Iris pigment epithelial cell (primary cell): ENCODE data around the gene BRI3.

Experiments
- DNase-seq: peaks from one replicate; pipeline ENCODE4 v3.0.0-alpha.2; 2011; ENCODE audit warnings: low read depth

The BRI3 gene

GRCh38 chr7:98287486-98287959 is 6.0 kb downstream of the BRI3 start:
- no peak for DNase-seq

GRCh38 chr7:98288064-98288823 is 6.8 kb downstream of the BRI3 start:
- no peak for DNase-seq

GRCh38 chr7:98289333-98289875 is 7.9 kb downstream of the BRI3 start:
- no peak for DNase-seq

- DNase-seq = no peak
These were observed 10.2 kb downstream of the BRI3 start for GRCh38 chr7:98291717-98292116.

- no peak for DNase-seq
These were observed 11.8 kb downstream of the BRI3 start for GRCh38 chr7:98293265-98293664.

- DNase-seq = no peak
These were observed 12.3 kb downstream of the BRI3 start for GRCh38 chr7:98293746-98294145.

GRCh38 chr7:98294326-98294725 is 12.8 kb downstream of the BRI3 start:
- DNase-seq = no peak

- DNase-seq = peak; percentile 55
These were observed 13.4 kb downstream of the BRI3 start for GRCh38 chr7:98294798-98295382.

- DNase-seq = no peak
These were observed 14.1 kb downstream of the BRI3 start for GRCh38 chr7:98295467-98296192.

- no peak for DNase-seq
These were observed 15.3 kb downstream of the BRI3 start for GRCh38 chr7:98296833-98297232.

- no peak for DNase-seq
These were observed 16.3 kb downstream of the BRI3 start for GRCh38 chr7:98297626-98298286.

GRCh38 chr7:98300595-98301372 is 19.3 kb downstream of the BRI3 start:
- DNase-seq = no peak

GRCh38 chr7:98301693-98302470 is 20.4 kb downstream of the BRI3 start:
- no peak for DNase-seq

- DNase-seq = no peak
These were observed 21.8 kb downstream of the BRI3 start for GRCh38 chr7:98303176-98303865.

GRCh38 chr7:98303906-98304305 is 22.4 kb downstream of the BRI3 start:
- DNase-seq = no peak

- no peak for DNase-seq
These were observed 24.6 kb downstream of the BRI3 start for GRCh38 chr7:98305951-98306535.

GRCh38 chr7:98307971-98308466 is 26.5 kb downstream of the BRI3 start:
- no peak for DNase-seq

GRCh38 chr7:98309566-98309965 is 28.1 kb downstream of the BRI3 start:
- DNase-seq = no peak

GRCh38 chr7:98312201-98312600 is 30.7 kb downstream of the BRI3 start:
- DNase-seq = no peak
